ENCODE measurements around the gene GNG14. TPM values are rescaled to one million over a fixed set of nuclear protein-coding genes. Genes with fewer than 3 reads are reported as not detected.
A peak's percentile ranks its signal among the peaks of the same experiment; 100 is the strongest.

Gene GNG14
- total and polyA plus RNA-seq, 2 donors (not counting 1 experiment from before 2014, with no cell fraction given) = not detected

GRCh38 chr19:12715929-12716328 is 28.1 kb downstream of the GNG14 start:
- Histone ChIP-seq H3K36me3 (ENCODE audit: control insufficient read depth, insufficient read depth, low read length) (peaks cover 33% of the 10 kb centered on the region), H4K20me1 (ENCODE audit: control insufficient read depth, extremely low read depth, insufficient read depth, low read length) (no peaks in the 10 kb centered on the region), H2AFZ (ENCODE audit: low read length) (no peak overlapping the region), H3K9me3 (ENCODE audit: control insufficient read depth, insufficient read depth, low read depth, low read length) (no peaks in the 10 kb centered on the region), H3K4me1 (ENCODE audit: control insufficient read depth, extremely low read depth, insufficient read depth, low read length) (peaks cover 7% of the 10 kb centered on the region), H3K9ac (ENCODE audit: insufficient read depth, low read length) (no peak overlapping the region), H3K4me2 (ENCODE audit: extremely low read depth, insufficient read depth, low read length) (no peak overlapping the region), H3K79me2 (ENCODE audit: control insufficient read depth, insufficient read depth, low read length) (peaks cover 50% of the 10 kb centered on the region), H3K27ac (ENCODE audit: insufficient read depth, low read length) (no peak overlapping the region), H3K4me3 (replicated peaks in 1 of 4; ENCODE audit: control extremely low read depth in 1 of 4, insufficient read depth in 1 of 4, low read depth in 3 of 4, low read length in 4 of 4) (no peak overlapping the region), H3K27me3 (ENCODE audit: control insufficient read depth, insufficient read depth, low read length) (no peaks in the 10 kb centered on the region)
- no peak for TF ChIP-seq CTCF (conservative IDR thresholded peaks at IDR 0.05 in 1 of 2, IDR thresholded peaks at IDR 0.05 in 1 of 2; ENCODE audit: low read depth in 1 of 2, low read length in 2 of 2)
- DNase-seq (ENCODE audit: low read depth in 2 of 2) = no peak

- H3K9ac ChIP-seq (ENCODE audit: insufficient read depth, low read length) = no peak overlapping the region
- DNase-seq (ENCODE audit: low read depth in 2 of 2) = no peak
- H3K4me2 ChIP-seq (ENCODE audit: extremely low read depth, insufficient read depth, low read length) = peak overlapping the region; percentile 80
- peaks cover 67% of the 10 kb centered on the region for H3K79me2 ChIP-seq (ENCODE audit: control insufficient read depth, insufficient read depth, low read length)
- H3K27ac ChIP-seq (ENCODE audit: insufficient read depth, low read length) = peak overlapping the region; percentile 84
- no peak overlapping the region for H2AFZ ChIP-seq (ENCODE audit: low read length)
- H3K4me3 ChIP-seq (replicated peaks in 1 of 4; ENCODE audit: control extremely low read depth in 1 of 4, insufficient read depth in 1 of 4, low read depth in 3 of 4, low read length in 4 of 4) = peak overlapping the region; percentile 63 to 82 (median 73)
- H3K27me3 ChIP-seq (ENCODE audit: control insufficient read depth, insufficient read depth, low read length) = no peaks in the 10 kb centered on the region
- peaks cover 11% of the 10 kb centered on the region for H3K4me1 ChIP-seq (ENCODE audit: control insufficient read depth, extremely low read depth, insufficient read depth, low read length)
- H3K36me3 ChIP-seq (ENCODE audit: control insufficient read depth, insufficient read depth, low read length) = peaks cover 17% of the 10 kb centered on the region
- no peaks in the 10 kb centered on the region for H4K20me1 ChIP-seq (ENCODE audit: control insufficient read depth, extremely low read depth, insufficient read depth, low read length)
- no peaks in the 10 kb centered on the region for H3K9me3 ChIP-seq (ENCODE audit: control insufficient read depth, insufficient read depth, low read depth, low read length)
- no peak for TF ChIP-seq EZH2 (IDR thresholded peaks at IDR 0.05; ENCODE audit: low read length, missing control alignments)
- TF ChIP-seq CTCF (conservative IDR thresholded peaks at IDR 0.05 in 1 of 2, IDR thresholded peaks at IDR 0.05 in 1 of 2; ENCODE audit: low read depth in 1 of 2, low read length in 2 of 2) = no peak
Measured at GRCh38 chr19:12720296-12720695, 32.5 kb downstream of the GNG14 start.

GRCh38 chr19:12720851-12721655 is 33.3 kb downstream of the GNG14 start:
- Histone ChIP-seq H3K79me2 (ENCODE audit: control insufficient read depth, insufficient read depth, low read length) (peaks cover 63% of the 10 kb centered on the region), H3K4me3 (replicated peaks in 1 of 4; ENCODE audit: control extremely low read depth in 1 of 4, insufficient read depth in 1 of 4, low read depth in 3 of 4, low read length in 4 of 4) (peak overlapping the region; percentile 67 to 86 (median 80)), H3K27me3 (ENCODE audit: control insufficient read depth, insufficient read depth, low read length) (no peaks in the 10 kb centered on the region), H3K4me2 (ENCODE audit: extremely low read depth, insufficient read depth, low read length) (peak overlapping the region; percentile 80), H2AFZ (ENCODE audit: low read length) (no peak overlapping the region), H4K20me1 (ENCODE audit: control insufficient read depth, extremely low read depth, insufficient read depth, low read length) (no peaks in the 10 kb centered on the region), H3K27ac (ENCODE audit: insufficient read depth, low read length) (peak overlapping the region; percentile 84), H3K9ac (ENCODE audit: insufficient read depth, low read length) (peak overlapping the region; percentile 92), H3K4me1 (ENCODE audit: control insufficient read depth, extremely low read depth, insufficient read depth, low read length) (peaks cover 11% of the 10 kb centered on the region), H3K9me3 (ENCODE audit: control insufficient read depth, insufficient read depth, low read depth, low read length) (no peaks in the 10 kb centered on the region), H3K36me3 (ENCODE audit: control insufficient read depth, insufficient read depth, low read length) (peaks cover 11% of the 10 kb centered on the region)
- DNase-seq (ENCODE audit: low read depth in 2 of 2) = peak; percentile 22 to 25
- TF ChIP-seq CTCF (conservative IDR thresholded peaks at IDR 0.05 in 1 of 2, IDR thresholded peaks at IDR 0.05 in 1 of 2; ENCODE audit: low read depth in 1 of 2, low read length in 2 of 2) (no peak), EZH2 (IDR thresholded peaks at IDR 0.05; ENCODE audit: low read length, missing control alignments) (no peak)

Data from fibroblast of lung (primary cell).